22Rv1 (cell line): ENCODE results near the gene COL18A1.

ENCODE experiments used
- H3K27ac ChIP-seq: fragments of 450-650 bp; 2 replicates; pipeline ENCODE4 v1.5.1; 2017
- CTCF ChIP-seq: fragments of 450-650 bp; IDR thresholded peaks from 2 replicates; pipeline ENCODE4 v1.5.1; 2017; ENCODE audit warnings: mild to moderate bottlenecking
- ZFX ChIP-seq: fragments of 450-650 bp; IDR thresholded peaks from 2 replicates; pipeline ENCODE4 v1.6.1; 2017; ENCODE audit warnings: antibody characterized with exemption, borderline replicate concordance

COL18A1 gene

GRCh38 chr21:45418301-45419071, 13.5 kb downstream of the COL18A1 start:
- TF ChIP-seq ZFX: no peak
- no peak for TF ChIP-seq CTCF
- no peak overlapping the region for H3K27ac ChIP-seq

- TF ChIP-seq ZFX (no peak), CTCF (no peak)
Measured at GRCh38 chr21:45419162-45419561, 14.2 kb downstream of the COL18A1 start.

GRCh38 chr21:45420061-45421041, 15.4 kb downstream of the COL18A1 start:
- TF ChIP-seq ZFX: no peak
- no peak for TF ChIP-seq CTCF
- H3K27ac ChIP-seq: no peak overlapping the region

More at GRCh38 chr21:45419162-45419561, 14.2 kb downstream of the COL18A1 start:
- no peak overlapping the region for H3K27ac ChIP-seq

- H3K27ac ChIP-seq: no peak overlapping the region
- TF ChIP-seq CTCF (no peak), ZFX (no peak)
Measured at GRCh38 chr21:45421071-45421845, 16.3 kb downstream of the COL18A1 start.

- TF ChIP-seq CTCF: no peak
- no peak for TF ChIP-seq ZFX
- H3K27ac ChIP-seq: no peak overlapping the region
Measured at GRCh38 chr21:45421846-45422775, 17.1 kb downstream of the COL18A1 start.

- TF ChIP-seq ZFX (no peak), CTCF (no peak)
Measured at GRCh38 chr21:45423201-45423955, 18.4 kb downstream of the COL18A1 start.

More at GRCh38 chr21:45423201-45423955, 18.4 kb downstream of the COL18A1 start:
- no peak overlapping the region for H3K27ac ChIP-seq
